ENCODE measurements around the gene NECTIN1. TPM values are rescaled to one million over a fixed set of nuclear protein-coding genes. Genes with fewer than 3 reads are reported as not detected.
A peak's percentile ranks its signal among the peaks of the same experiment; 100 is the strongest.

Gene NECTIN1
- total RNA-seq, 3 donors from 2014 or later: 19.6 to 48.9 (median 45.1) TPM

DNA sequence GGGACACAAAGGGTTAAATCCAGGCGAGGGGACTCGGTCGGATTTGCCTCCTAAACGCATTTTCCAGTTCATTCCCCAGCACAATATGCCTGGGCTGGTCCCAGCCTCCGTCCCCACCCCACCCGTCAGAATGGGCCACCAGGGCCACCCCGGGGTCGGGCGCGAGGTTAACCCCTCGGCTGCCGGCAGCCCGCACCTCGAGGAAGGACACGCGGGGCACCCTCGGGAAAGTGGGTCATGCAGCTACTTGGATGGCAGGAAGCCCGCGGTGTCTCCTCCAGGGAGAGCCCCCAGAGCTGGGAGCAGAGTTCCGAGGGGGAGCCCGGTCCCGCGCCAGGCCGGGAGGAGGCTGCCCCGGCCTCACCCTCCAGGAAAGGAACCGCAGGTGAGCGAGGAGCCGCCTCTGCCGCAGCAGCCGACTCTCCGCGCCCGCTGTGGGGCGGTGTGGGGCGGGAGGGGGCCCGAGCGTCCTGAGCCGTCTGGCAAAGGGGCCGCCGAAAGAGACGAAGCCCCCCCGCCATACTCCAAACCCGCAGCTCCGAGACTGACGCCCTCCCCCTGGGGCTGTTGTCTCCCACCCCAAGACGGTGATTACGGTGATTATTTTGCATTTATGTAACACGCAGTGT is 1.4 kb downstream of the NECTIN1 start:
- TF ChIP-seq CTCF (IDR thresholded peaks at IDR 0.05): no peak
- Histone ChIP-seq H3K36me3 (ENCODE audit: low read depth) (no peaks in the 10 kb centered on the region), H3K4me1 (ENCODE audit: low read depth) (peaks cover 23% of the 10 kb centered on the region), H3K9me3 (no peaks in the 10 kb centered on the region), H3K4me3 (peak overlapping the region; percentile 57)
- intact Hi-C loops (cut with DNase I, micrococcal nuclease): loop anchor here in 1 of 2 donors (5.0 kb wide), 1 partner anchor 60 kb away; no protein-coding TSS in a partner anchor
- peak; percentile 63 to 84 (median 70) for DNase-seq
- ATAC-seq: peak; percentile 55

DNA sequence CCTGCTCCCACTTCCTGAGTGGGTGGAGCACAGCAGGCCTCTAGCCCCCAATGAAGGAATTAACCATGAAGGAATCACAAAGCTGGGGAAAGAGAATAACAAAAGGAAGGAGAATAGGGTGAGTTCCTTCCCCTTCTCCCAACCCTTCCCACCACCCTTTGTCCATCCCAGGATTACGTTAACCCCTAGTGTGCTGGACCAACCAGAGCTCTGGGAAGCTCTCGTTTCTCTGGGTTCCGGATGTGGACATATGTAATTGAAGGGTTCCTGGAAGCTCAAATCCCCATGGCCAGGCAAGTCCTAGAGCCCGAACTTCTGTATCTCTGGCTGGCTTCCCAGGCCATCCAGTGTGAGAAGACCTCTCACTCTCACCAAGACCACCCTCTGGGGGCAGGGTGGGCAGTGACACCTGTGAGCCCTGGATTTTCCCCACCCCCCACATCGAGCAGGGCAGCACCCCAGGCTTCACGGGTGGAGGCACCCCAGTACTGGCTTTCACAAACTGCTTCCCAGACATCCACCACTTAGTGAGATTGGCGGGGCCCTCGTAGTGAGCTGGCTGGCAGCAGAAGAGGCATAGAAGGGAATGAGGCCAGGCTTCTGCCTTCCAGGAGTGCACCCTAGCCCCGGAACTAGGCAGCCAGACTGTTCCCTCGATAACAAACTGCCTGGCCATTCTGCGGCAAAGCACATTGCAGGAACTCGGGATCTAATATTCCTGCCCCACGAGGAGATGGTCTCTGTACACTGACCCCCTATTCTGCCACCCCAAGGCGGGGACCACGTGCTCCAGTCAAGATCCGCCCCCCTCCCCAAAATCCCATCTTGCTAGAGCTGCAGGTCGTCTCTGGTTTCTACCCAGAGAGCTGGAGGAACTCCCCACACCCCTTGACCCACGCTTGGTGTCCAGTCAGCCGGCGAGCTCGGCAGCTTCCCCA is 2.1 kb downstream of the NECTIN1 start:
- Histone ChIP-seq H3K4me3 (peak overlapping the region; percentile 57), H3K36me3 (ENCODE audit: low read depth) (no peaks in the 10 kb centered on the region), H3K9me3 (no peaks in the 10 kb centered on the region), H3K4me1 (ENCODE audit: low read depth) (peaks cover 29% of the 10 kb centered on the region)
- intact Hi-C loops (cut with DNase I, micrococcal nuclease): loop anchor here in 1 of 2 donors (5.0 kb wide), 1 partner anchor 60 kb away; no protein-coding TSS in a partner anchor
- peak in 1 of 3 donors; percentile 16 for DNase-seq
- TF ChIP-seq CTCF (IDR thresholded peaks at IDR 0.05): no peak
- no peak for ATAC-seq

GRCh38 chr11:119726150-119726553 is 2.8 kb downstream of the NECTIN1 start:
- Histone ChIP-seq H3K36me3 (ENCODE audit: low read depth) (no peaks in the 10 kb centered on the region), H3K9me3 (no peaks in the 10 kb centered on the region), H3K4me3 (no peak overlapping the region), H3K4me1 (ENCODE audit: low read depth) (peaks cover 36% of the 10 kb centered on the region)
- intact Hi-C loops (cut with DNase I, micrococcal nuclease): loop anchor here in 1 of 2 donors (5.0 kb wide), 1 partner anchor 59 kb away; no protein-coding TSS in a partner anchor
- TF ChIP-seq CTCF (IDR thresholded peaks at IDR 0.05): no peak
- ATAC-seq (no peak), DNase-seq (no peak)

DNA sequence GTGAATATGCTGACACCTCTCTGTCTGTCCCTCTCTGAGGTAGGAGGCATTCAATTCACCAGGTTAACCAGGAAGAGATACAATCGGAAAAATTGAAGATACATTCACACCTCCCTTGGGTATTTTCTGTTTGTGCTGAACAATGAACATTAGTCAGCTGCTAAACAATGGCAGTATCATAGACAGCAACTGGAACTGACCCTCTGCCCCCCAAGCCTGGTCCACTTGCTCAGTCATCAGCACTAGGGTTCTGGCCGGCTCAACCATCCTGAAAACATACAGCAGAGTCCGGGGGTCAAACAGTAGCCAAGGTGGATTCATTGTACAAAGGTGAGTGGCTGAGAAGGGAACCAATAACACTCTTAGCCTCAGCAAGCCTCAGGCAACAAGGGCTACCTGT is 4.0 kb downstream of the NECTIN1 start:
- H3K4me1 ChIP-seq (ENCODE audit: low read depth): peaks cover 37% of the 10 kb centered on the region
- intact Hi-C loops (cut with DNase I, micrococcal nuclease): loop anchor here in 1 of 2 donors (5.0 kb wide), 1 partner anchor 58 kb away; no protein-coding TSS in a partner anchor

DNA sequence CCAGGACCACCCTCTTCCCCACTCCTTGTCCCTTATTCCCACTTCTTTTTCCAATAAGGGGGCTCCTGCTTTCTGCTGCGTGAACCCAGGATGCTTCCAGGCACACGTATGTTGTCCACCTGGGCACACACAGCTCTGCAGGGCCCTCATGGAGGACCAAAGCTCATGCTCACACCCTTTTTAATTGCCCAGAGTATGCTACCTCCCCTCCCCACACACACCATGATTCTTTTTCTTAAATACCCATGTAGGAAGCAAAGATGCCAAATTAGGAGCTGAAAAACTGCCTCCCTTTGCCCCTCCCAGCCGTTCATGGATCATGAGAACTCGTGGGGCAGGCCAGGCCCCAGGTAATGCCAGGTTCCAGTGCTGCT is 5.1 kb downstream of the NECTIN1 start:
- intact Hi-C loops (cut with DNase I, micrococcal nuclease): no loop called here
- Histone ChIP-seq H3K4me1 (ENCODE audit: low read depth) (peaks cover 37% of the 10 kb centered on the region), H3K36me3 (ENCODE audit: low read depth) (no peaks in the 10 kb centered on the region), H3K4me3 (no peak overlapping the region), H3K9me3 (no peaks in the 10 kb centered on the region)
- DNase-seq (no peak), ATAC-seq (no peak)
- TF ChIP-seq CTCF (IDR thresholded peaks at IDR 0.05): no peak

More for the DNA sequence above, 4.0 kb downstream of the NECTIN1 start:
- TF ChIP-seq CTCF (IDR thresholded peaks at IDR 0.05): no peak
- H3K36me3 ChIP-seq (ENCODE audit: low read depth): no peaks in the 10 kb centered on the region
- H3K9me3 ChIP-seq: no peaks in the 10 kb centered on the region
- no peak overlapping the region for H3K4me3 ChIP-seq
- DNase-seq (no peak), ATAC-seq (no peak)
